OCI-LY3 (cell line): Measurements from ENCODE around the gene AOX1.

Experiments used
- EZH2phosphoT487 ChIP-seq: fragments of 200-600 bp; shearing (Covaris generic); IDR thresholded peaks from 2 replicates; pipeline ENCODE4 v1.6.1; 2018; ENCODE audit warnings: antibody characterized with exemption, mixed run types, low read depth
- TF ChIP-seq, protein P1 (sequence below): fragments of 200-600, 300-600 bp; sonication (generic); IDR thresholded peaks from 2 replicates; pipeline ENCODE4 v1.5.1; 2014; ENCODE audit warnings: antibody characterized with exemption, low read length, low read depth

DNA sequence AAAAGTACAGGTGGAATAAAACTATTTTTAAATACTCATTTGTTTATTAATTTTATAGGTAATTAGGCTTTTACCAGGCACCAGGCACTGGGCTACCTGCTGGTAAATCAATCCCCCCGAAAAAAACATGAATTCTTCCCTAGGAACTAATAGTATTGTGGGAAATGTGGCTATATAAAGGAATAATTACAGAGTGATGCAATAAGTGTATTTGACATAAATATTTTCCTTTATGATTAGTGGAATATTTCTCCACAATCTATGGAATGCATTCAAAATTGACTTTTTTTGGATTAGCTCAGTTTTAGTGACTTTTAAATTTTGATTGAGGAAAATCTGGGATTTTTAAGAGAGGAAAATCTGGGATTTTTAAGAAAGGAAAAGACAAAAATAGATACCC, 116.2 kb downstream of the AOX1 start:
- TF ChIP-seq, protein P1, sequence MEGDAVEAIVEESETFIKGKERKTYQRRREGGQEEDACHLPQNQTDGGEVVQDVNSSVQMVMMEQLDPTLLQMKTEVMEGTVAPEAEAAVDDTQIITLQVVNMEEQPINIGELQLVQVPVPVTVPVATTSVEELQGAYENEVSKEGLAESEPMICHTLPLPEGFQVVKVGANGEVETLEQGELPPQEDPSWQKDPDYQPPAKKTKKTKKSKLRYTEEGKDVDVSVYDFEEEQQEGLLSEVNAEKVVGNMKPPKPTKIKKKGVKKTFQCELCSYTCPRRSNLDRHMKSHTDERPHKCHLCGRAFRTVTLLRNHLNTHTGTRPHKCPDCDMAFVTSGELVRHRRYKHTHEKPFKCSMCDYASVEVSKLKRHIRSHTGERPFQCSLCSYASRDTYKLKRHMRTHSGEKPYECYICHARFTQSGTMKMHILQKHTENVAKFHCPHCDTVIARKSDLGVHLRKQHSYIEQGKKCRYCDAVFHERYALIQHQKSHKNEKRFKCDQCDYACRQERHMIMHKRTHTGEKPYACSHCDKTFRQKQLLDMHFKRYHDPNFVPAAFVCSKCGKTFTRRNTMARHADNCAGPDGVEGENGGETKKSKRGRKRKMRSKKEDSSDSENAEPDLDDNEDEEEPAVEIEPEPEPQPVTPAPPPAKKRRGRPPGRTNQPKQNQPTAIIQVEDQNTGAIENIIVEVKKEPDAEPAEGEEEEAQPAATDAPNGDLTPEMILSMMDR: no peak
- no peak for TF ChIP-seq EZH2phosphoT487
